NCI-H146 (cell line): ENCODE data around the gene RB1.
A peak's percentile ranks its signal among the peaks of the same experiment; 100 is the strongest.
"Not testable (repeated sequence)": the region's sequence is repeated elsewhere in the genome, so short reads cannot be mapped to it uniquely, and the experiment has no call there.

Source experiments
- DNase-seq: peaks from one replicate; lab custom pipeline; 2025; lab: John Stamatoyannopoulos, UW

Gene RB1

DNA sequence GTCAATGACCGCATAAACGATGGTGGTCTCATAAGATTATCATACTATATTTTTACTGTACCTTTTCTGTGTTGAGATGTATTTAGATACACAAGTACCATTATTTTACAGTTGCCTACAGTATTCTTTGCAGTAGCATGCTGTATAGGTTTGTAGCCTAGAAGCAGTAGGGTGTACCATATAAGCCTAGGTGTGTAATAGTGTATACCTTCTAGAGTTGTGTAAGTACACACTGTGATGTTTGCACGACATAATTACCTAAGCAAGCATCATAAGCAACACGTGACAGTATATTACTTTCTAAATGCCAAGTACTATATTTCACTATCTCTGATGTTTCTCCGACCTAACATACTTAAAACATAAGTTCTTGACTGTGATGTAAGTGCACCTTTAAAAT, 106.6 kb downstream of the RB1 start:
- no peak for DNase-seq

DNA sequence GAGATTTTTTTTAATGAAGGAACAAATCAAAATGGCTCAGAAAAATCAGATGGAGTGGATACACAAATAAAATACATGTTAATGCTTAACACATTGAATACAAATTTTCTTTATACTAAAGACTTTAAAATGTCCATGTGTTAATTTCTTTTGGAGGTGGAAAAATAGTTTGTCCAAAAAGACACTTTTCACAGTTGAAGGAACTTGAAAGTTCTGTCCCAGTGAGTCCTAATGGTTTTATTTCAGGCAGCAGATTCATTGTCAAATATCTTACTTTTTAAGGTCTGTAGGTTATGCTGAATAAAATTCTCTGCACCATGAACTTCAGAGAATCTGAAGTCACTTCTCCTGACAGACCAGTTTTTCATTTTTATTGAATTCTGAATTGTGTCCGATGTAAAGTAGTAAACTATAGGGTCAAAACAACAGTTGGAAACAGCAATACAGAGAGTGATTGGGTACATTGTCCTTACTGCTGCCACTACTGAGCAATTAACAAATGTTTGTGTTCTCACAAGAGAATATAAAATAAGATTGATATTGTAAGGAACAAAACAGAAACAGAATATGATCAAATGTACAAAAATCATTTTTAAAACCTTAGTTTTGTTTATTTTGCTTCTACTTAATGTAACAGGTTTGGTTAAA, 107.7 kb downstream of the RB1 start:
- DNase-seq: no peak

DNA sequence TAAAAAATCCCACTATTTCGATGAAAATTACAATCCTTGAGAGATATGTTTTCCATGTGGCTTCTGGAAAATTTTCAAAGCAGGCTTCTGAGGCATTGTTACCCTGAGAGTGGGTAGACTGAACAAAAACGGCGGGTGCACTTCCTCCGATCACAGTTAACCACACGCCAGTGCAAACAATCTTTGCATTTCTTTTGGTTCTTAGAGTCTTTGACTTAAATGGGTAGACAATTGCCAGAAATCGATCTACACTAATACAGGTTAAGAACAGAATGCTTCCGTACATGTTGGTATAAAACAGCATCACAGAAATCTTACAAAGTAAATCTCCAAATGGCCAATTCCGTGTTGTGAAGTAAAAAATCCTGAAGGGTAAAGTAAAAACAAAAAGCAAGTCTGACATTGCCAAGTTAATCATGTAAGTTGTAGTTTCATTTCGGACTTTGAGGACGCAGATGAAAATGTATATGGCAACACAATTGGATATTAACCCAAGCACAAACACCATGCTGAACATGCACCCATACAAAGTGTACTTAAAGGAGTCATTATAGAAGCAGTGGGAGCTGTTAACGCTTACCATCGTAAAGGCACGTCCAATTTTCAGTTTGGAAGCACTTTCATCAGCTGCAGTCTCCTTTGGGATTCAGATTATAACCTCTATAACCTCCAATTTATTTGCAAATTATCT, 108.4 kb downstream of the RB1 start:
- DNase-seq: no peak

DNA sequence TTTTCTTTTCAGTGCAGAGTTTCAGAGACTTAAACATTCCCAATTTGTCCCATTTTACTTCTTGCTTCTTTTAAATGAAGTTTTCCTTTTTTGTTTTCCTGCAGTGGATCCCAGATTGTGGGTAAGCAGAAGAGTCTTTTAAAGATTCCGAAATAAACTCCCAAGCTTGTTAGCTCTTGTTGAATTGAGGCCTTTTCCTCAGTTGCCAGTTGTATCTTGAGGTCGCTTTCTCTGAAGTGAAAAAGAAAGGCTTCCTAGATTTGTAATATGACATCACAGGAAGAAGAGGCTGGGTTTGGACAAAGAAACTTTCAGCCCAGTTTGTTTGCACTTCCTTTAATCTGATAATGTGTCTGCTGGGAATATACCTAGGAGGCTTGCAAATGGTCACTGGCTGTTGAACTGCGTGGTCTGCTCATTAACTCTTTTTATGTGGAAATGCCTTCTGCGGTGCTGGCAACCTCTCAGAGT, 109.4 kb downstream of the RB1 start, which contains the start of gene LPAR6:
TSS of gene LPAR6 (minus strand) at position 233 of the 471 bp plus-strand sequence. CDS start 690 bp downstream, outside the sequence.
- DNase-seq: peak; percentile 21

DNA sequence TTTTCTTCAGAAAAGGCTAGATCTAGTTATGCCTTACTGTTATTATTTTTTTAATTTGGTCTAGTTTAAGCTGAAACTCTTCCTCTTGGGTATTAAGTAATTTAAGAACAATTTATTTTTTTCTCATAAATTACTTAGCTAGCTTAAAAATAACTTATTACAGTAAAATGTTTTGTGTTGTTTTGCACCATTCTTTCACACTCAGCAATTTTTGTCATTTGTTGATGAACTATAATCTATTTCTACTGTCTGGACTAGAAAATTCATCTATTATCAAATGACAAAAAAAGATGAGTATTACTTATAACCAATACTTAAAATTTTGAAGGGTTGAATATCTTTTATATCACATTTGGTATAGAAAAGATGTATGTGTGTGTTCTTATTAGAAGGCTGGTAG, 111.0 kb downstream of the RB1 start:
- DNase-seq: no peak

DNA sequence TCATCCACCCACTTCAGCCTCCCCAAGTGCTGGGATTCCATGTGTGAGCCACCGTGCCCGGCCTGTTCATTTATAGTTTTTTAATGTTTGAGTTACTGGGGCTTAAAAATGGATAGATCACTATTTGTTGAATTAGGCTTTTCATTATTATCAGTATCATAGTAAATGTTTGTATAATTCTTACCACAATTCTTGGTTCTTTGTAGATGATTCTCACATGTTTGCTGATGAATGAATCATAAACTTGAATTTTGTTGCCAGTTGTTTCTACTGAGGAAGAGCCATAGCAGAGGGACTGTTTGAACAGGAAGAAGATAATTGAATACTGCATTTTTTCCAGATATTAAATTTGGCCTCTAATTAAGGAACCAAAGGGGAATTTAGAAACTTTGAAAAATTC, 112.0 kb downstream of the RB1 start:
- no peak for DNase-seq

DNA sequence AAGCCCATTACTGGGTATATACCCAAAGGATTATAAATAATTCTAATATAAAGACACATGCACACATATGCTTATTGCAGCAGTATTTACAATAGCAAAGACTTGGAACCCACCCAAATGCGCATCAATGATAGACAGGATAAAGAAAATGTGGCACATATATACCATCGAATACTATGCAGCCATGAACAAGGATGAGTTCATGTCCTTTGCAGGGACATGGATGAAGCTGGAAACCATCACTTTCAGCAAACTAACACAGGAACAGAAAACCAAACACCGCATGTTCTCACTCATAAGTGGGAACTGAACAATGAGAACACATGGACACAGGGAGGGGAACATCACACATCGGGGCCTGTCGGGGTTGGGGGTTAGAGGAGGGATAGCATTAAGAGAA, 118.5 kb downstream of the RB1 start:
- not testable (repeated sequence) for DNase-seq

DNA sequence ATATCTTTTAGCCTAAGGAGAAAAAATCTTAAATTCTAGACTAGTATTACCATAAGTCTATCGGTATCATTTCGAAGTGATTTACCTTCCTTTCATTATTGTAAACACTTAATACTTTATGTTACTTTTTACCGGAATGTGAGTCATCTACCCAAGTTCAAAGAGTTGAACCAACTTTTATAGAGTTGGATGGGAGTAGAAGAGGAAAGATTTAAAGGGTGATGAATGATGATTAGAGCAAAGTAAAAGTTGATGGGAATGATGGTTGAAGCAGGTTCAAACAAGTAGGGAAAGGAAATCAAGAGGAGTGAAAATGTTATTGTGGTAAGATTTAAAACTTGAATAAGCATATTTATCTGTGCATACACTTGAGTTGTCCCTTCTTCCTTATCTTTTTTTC, 120.7 kb downstream of the RB1 start:
- no peak for DNase-seq

DNA sequence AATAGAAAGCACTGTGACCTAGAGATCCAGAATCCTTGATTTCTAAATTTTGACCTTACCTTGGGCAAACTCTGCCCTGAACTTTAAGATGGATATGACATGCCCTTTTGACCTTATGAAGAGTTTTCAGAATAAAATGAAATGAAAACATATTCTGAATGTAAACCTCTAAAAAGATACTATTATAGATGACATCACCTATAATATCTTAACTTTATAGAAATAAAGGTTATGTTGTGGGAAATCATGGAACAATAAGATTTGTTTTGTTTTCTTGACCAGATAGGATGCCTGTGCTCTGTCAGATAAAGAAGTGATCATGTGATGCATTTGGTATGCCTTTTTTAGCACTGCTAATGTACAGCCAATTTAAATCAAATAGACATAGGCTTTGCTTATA, 122.5 kb downstream of the RB1 start:
- DNase-seq: no peak

DNA sequence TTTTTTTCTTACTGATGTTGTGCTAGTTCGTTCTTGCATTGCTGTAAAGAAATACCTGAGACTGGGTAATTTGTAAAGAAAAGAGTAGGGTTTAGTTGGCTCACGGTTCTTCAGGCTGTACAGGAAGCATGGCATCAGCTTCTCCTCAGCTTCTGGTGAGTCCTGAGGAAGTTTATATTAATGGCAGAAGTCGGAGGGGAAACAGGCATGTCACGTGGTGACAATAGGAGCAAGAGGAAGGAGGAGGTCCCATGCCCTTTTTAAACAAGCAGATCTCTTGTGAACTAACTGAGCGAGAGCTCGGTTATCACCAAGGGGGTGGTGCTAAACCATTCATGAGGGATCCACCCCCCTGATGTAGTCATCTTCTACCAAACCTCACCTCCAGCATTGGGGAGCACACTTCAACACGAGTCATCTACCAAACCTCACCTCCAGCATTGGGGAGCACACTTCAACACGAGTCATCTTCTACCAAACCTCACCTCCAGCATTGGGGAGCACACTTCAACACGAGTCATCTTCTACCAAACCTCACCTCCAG, 123.3 kb downstream of the RB1 start:
- not testable (repeated sequence) for DNase-seq

DNA sequence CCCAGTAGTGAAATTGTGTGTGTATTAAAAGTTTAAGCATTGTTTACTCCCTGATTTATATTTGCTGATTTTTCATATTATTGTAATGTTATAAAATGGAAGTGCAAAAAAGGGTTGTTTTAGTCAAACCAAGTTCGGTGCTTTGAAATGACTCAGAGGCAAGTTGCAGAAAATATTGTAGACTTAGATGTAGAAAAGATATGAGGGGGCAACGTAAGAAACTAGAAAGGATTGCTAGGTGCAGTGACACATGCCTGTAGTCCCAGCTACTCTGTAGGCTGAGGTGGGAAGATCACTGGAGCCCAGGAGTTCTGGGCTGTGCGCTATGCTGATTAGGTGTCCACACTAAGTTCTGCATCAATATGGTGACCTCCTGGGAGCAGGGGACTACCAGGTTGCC, 125.5 kb downstream of the RB1 start:
- no peak for DNase-seq

DNA sequence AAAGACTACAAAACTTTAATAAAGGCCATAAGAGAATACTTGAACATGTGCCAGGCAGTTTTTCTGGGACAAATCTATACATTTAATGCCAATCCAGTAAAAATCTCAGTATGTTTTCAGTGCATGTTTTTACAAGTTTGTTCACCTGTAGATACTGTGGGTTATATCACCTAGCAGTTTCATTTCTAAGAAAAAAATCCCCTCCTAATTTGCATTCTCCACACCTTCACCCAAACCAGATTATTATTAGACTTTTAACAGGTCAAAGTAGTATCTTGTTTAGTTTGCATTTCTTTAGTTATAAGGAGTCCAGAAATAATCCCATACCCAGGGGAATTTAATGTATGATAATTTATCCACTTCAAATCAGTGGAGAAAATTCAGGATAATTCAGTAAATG, 126.3 kb downstream of the RB1 start:
- no peak for DNase-seq

DNA sequence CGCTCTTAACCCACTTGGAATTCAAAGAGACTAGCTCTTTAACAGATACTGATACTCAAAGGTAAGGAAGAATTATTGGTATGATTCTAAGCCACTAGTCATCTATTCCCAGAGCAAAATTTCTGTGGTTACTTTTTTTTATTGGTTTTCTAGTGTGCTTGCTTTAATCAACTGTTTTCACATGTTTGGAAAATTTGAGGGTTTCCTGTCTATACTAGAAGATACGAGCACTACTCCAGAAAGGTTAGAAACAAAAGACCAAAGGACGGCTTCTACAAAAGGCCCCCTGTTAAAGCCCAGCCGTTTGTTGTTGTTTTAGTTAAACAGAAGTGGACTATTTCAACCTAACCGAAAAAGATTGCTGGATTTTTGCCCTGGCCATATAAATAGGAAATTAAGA, 127.9 kb downstream of the RB1 start:
- no peak for DNase-seq

DNA sequence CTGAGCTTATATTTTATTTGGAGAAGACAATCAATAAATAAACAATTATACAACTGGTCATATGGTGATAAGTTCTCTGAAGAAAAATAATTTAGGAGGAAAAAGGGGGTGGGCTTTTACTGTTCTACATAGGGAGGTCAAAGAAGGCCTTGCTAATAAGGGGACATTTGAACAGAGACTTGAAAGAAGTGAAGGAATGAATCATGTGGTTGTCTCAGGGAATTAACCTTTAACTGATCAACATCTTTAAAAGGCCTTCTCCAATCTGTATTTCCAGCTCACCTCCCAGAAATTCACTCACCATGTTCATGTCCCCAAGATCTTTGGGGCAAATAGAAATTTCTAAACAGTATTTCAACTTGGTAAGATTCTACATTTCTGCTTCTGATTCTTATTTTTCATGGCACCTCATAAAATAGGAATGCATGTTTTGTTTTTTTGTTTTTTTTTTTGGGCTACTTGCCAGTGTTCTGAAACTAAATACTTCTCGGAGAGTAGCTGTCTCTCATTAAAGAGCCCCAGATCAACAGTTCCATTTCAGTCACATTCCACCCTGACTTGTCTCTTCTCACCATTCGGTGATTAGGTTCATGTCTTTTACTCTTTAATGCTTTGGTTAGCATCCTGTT, 128.6 kb downstream of the RB1 start:
- DNase-seq: no peak

DNA sequence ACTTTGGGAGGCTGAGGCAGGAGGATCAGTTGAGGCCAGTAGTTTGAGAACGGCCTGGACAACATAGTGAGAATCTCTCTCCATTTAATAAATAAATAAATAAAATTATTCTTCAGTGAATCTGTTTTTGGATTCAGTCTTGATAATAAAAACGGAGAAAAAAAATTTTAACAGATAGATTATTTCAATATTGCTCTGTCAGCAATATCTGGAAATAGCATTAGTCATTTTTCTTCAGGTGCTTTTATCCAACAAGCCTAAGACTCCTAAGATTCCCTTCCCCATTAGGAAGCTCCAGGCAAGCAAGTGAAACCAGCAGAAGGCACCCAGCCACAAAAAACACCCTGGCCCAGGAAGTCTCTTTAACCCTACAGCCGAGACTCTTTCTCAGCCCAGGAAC, 130.6 kb downstream of the RB1 start:
- DNase-seq: no peak

DNA sequence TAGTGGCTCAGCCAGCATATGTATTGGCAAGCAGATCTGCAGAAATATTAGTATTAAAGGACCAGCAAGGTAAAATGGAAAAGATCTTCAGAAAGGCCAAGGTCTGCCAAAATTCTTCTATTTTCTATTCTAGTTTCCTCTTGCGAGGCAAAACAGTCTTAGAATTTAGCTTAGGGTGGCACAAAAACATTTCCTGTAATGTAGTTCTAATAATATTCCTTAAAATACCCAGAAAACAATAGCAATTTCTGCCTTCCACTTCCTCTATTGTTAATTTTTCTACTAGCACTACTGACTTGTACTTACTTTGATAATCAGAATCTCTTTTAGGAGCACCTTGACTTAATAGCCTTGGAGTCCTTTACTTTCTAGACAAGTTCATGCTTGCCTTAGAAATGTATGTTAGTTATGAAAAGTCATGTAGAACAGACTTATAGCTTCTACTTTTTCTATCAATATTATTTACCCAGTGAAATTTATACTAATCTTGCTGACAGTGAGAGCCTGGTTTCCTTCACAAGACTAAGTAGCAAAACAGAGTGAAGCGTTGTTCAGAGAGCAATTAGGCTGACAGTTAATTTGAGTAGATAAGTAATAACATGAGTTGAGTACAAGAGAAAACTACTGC, 133.2 kb downstream of the RB1 start:
- no peak for DNase-seq

DNA sequence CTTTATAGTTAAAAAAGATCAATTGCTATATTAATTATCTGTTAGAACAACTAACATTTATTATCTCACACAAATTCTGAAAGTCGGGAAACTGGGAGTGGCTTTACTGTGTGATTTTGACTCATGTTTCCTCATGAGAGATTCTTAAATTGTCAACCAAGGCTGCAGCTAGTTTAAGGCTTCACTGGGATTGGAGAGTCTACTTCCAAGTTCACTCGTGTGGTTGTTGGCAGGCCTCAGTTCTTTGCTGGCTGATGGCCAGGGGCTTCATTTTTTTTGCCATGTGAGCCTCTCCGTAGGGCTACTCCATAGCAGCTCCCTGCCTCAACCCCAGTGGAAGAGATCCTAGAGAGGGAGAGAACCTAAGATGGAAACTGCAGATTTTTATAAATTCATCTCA, 133.8 kb downstream of the RB1 start:
- DNase-seq: no peak

DNA sequence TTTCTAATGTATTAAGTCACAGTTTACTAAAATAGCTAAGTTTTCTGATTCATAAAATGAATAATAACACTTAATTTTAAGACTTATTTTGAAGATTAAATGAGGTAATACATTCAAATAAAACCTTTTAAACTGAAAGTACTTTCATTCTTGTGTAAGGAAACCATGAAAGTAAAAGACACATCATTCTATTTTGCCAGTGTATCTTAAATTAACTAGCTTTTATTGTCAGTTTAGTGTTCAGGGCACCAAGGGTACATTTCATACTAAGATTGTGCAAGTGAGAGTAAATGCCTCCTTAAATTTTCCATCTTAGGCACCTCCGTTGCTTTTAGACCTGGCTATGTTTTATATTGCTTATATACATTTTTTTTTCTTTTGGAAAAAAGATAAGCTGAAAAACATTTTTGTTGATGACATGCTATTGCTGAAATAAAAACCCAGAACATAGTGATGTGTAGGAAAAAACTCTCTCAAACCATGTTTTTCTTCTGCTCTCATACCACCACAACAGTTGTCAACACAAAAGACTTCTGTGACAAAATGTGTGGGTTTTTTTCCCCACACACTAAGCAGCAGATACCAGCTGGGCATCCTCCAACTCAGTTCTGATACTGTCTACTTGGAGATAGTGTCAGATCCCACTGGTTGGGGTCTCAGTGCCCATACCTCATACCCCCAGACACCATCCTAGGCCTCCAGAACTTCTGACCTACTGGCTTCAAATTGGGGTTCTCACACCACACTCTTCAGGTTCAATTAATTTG, 140.1 kb downstream of the RB1 start:
- no peak for DNase-seq

DNA sequence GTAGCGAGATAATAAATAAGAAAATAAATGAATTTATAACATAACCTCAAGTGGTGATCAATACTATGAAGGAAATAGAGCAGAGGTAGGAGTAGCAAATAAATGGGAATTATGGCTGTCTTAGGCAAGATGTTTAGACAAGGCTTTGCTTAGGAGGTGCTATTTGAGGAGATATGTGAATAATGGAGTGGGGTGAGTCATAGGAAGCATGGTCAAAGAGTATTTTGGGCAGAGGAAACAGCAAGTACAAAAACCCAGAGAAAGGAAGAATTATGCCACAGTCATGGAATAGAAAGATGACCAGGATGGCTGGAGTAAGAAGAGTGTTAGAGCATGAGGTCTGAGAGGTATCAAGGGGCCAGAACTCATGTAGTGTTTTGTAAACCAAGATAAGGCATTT, 142.9 kb downstream of the RB1 start:
- no peak for DNase-seq

DNA sequence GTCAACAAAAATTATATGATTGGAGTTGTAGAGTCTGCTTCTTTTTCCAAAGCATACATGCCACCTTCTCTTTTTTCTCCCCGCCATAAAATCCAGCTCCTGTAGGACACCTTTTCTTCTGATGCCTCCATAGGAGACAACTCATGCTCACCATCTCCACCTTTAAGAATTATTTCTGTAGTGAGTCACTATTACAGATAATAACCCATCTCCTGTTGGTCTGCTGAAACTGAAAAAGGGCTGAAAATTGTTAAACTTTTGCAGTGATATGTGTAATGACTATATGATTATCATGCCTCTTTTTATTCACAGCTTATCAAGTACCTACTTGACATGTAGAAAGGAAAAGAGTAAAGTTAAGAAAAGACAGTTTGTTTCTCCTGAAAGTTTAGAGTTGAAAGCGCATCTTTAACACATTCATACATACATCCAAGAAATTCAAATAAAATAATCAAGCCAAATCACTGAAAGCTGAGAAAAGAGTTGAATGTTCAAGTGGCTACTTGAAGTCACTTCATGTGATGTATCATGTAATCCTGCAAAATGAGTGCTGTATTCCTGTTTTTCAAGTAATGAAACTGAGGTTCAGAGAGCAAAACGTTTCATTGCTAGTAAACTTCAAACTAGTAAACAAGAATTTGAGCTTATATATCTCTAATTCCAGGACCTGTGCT, 144.9 kb downstream of the RB1 start:
- no peak for DNase-seq

DNA sequence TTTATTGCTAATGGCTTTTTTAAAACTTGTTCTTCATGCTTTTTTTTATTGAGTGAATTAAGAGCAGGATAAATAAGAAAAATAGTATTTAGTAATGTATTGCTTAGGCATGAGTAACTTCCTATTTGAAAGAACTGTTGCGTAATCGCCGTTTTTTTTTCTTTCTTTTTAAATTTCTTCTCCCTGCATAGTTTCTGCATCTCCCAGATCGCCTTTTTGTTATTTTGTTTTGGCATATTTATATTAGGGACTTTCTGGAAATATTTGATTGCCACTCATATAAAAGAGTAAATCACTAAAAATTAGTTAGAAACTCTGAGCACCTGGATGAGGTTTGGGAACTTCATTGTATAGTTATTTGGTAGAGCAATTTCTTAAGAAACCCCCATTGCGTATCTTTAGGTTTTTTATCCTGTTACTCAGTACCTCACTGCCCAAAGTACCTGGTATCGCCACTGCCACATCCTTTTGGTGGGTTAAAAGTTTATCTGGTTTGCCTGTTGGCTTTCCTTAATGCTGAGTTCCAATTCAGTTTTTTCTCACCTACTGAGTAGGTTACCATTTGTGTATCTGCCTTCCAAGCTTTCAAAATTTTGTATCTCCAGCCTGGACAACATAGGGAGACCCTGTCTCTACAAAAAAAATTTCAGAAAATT, 145.5 kb downstream of the RB1 start:
- DNase-seq: no peak
